GM12873 (cell line): ENCODE measurements around the gene NPPC.

ENCODE experiments used
- CTCF ChIP-seq: IDR thresholded peaks from 2 replicates; pipeline ENCODE4 v1.5.1; 2012; ENCODE audit warnings: low read depth, mild to moderate bottlenecking, moderate library complexity, low read length, control low read depth; ENCODE audit not compliant: insufficient read depth; ENCODE audit errors: missing control alignments

Gene NPPC

GRCh38 chr2:231907765-231908164 is 18.4 kb downstream of the NPPC start:
- TF ChIP-seq CTCF, result no peak

GRCh38 chr2:231905026-231905425 is 21.2 kb downstream of the NPPC start:
- no peak for TF ChIP-seq CTCF

- TF ChIP-seq CTCF, result no peak
These were observed 22.0 kb downstream of the NPPC start for GRCh38 chr2:231904161-231904611.

- no peak for TF ChIP-seq CTCF
These were observed 23.6 kb downstream of the NPPC start for GRCh38 chr2:231902598-231902997.

- no peak for TF ChIP-seq CTCF
These were observed 25.2 kb downstream of the NPPC start for GRCh38 chr2:231900972-231901371.

GRCh38 chr2:231900486-231900942 is 25.7 kb downstream of the NPPC start:
- peak; percentile 94 for TF ChIP-seq CTCF

- no peak for TF ChIP-seq CTCF
These were observed 31.4 kb downstream of the NPPC start for GRCh38 chr2:231894566-231895380.
